ENCODE data around the gene RPIA.

RPIA gene

GRCh38 chr2:88736437-88736836, 45.0 kb downstream of the RPIA start:
- TF ChIP-seq ZFP3 (CRISPR knock-in tag; IDR thresholded peaks at IDR 0.05) = no peak
- TF ChIP-seq PPARA (CRISPR knock-in tag; IDR thresholded peaks at IDR 0.05; ENCODE audit: borderline replicate concordance) = no peak
- TF ChIP-seq POU6F1 (CRISPR knock-in tag; IDR thresholded peaks at IDR 0.05; ENCODE audit: borderline replicate concordance, low read depth) = no peak
- no peak for TF ChIP-seq TOX (CRISPR knock-in tag; IDR thresholded peaks at IDR 0.05; ENCODE audit: borderline replicate concordance)
- TF ChIP-seq PATZ1 (CRISPR knock-in tag; IDR thresholded peaks at IDR 0.05; ENCODE audit: borderline replicate concordance) = no peak
- no peak for TF ChIP-seq TSHZ2 (CRISPR knock-in tag; IDR thresholded peaks at IDR 0.05)
- TF ChIP-seq CREB5 (CRISPR knock-in tag; IDR thresholded peaks at IDR 0.05; ENCODE audit: low read depth) = no peak
- no peak for TF ChIP-seq ZNF565 (CRISPR knock-in tag; conservative IDR thresholded peaks at IDR 0.05; ENCODE audit: low read depth)
- no peak for TF ChIP-seq CSDC2 (CRISPR knock-in tag; IDR thresholded peaks at IDR 0.05)
- TF ChIP-seq ZNF70 (CRISPR knock-in tag; IDR thresholded peaks at IDR 0.05) = no peak
- no peak for TF ChIP-seq TCF4 (CRISPR knock-in tag; IDR thresholded peaks at IDR 0.05; ENCODE audit: borderline replicate concordance)
- TF ChIP-seq ZC3H10 (CRISPR knock-in tag; IDR thresholded peaks at IDR 0.05) = no peak
- no peak for ATAC-seq

GRCh38 chr2:88737385-88737784, 45.9 kb downstream of the RPIA start:
- no peak for TF ChIP-seq TSHZ2 (CRISPR knock-in tag; IDR thresholded peaks at IDR 0.05)
- no peak for TF ChIP-seq CSDC2 (CRISPR knock-in tag; IDR thresholded peaks at IDR 0.05)
- no peak for TF ChIP-seq BACH2 (CRISPR knock-in tag; IDR thresholded peaks at IDR 0.05; ENCODE audit: borderline replicate concordance)
- TF ChIP-seq PATZ1 (CRISPR knock-in tag; IDR thresholded peaks at IDR 0.05; ENCODE audit: borderline replicate concordance) = no peak
- TF ChIP-seq TCF4 (CRISPR knock-in tag; IDR thresholded peaks at IDR 0.05; ENCODE audit: borderline replicate concordance) = no peak
- TF ChIP-seq ESRRG (CRISPR knock-in tag; IDR thresholded peaks at IDR 0.05) = no peak
- no peak for TF ChIP-seq RARB (CRISPR knock-in tag; IDR thresholded peaks at IDR 0.05)
- no peak for TF ChIP-seq CREB5 (CRISPR knock-in tag; IDR thresholded peaks at IDR 0.05; ENCODE audit: low read depth)
- no peak for TF ChIP-seq ZFP3 (CRISPR knock-in tag; IDR thresholded peaks at IDR 0.05)
- TF ChIP-seq GLIS3 (CRISPR knock-in tag; IDR thresholded peaks at IDR 0.05) = no peak
- TF ChIP-seq PPARA (CRISPR knock-in tag; IDR thresholded peaks at IDR 0.05; ENCODE audit: borderline replicate concordance) = no peak
- no peak for TF ChIP-seq CSRNP3 (CRISPR knock-in tag; IDR thresholded peaks at IDR 0.05)
- no peak for TF ChIP-seq OSR1 (CRISPR knock-in tag; IDR thresholded peaks at IDR 0.05)
- no peak for TF ChIP-seq ZFP30 (CRISPR knock-in tag; IDR thresholded peaks at IDR 0.05)
- TF ChIP-seq ZC3H10 (CRISPR knock-in tag; IDR thresholded peaks at IDR 0.05) = no peak
- no peak for ATAC-seq

Measured in SK-N-SH treated with all-trans-retinoic acid at 6 μM for 48 hours (cell line).